ENCODE measurements around the gene FGGY. TPM values are rescaled to one million over a fixed set of nuclear protein-coding genes. Genes with fewer than 3 reads are reported as not detected.

The FGGY gene
- total RNA-seq, 1 donor from 2014 or later: 32.5 TPM

DNA sequence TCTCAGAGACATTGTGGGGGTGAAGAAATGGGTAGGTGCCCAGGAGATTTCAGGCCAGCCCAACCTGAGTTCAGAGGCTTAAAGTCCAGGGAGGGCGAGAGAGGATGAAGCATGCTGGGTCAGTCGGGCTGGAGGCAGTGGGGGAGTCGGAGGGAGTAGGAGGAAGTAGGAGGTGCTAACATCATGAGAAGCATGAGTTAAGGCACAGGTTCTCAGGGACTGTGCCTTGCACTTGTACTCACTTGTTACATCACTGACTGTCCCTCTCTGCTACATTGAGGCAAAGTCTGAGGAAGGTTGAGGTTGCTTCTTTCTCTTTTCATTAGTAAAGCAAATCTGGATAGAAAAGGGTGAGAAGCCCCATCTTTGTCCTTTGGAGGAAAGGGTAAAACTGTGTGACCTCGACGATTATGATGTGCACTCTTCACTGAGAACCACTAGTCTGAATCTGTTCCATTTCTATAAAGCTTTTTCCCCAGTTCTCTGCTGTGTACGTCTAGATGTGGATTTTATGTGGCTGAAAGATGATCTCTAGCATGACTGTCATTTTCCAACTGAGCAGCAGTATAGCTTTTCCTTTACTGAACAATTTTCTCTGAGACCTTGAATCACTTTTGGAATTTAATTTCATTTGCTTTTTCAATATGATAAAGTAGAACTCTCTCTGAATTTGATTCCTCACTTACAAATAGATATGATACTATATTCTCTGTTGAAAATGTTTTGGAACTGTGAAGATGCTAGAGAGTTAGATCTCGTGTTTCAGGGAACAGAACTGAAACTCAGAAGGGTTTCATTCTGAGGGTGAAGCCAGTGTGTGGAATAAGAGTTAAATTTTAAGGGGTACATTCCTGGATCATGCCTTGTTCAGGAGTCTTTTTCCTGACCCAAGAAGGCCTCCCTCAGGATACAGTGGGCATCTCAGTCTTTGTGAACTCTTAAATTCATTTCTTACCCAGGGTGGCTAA lies 94.6 kb downstream of the FGGY start:
- H3K4me2 ChIP-seq: no peak overlapping the region
- peaks cover 34% of the 10 kb centered on the region for H3K4me1 ChIP-seq
- Mint-ChIP-seq H3K9me3 (no peaks in the 10 kb centered on the region), H3K27me3 (ENCODE audit: insufficient read depth, low read depth) (peaks cover 2% of the 10 kb centered on the region), H3K27ac (no peak overlapping the region), H3K4me3 (no peak overlapping the region), H3K36me3 (no peaks in the 10 kb centered on the region), H3K4me1 (peaks cover 32% of the 10 kb centered on the region)
- H3K9me3 ChIP-seq (ENCODE audit: low read depth): no peaks in the 10 kb centered on the region
- H3K27ac ChIP-seq: no peak overlapping the region
- no peaks in the 10 kb centered on the region for H3K27me3 ChIP-seq
- H3K4me3 ChIP-seq: no peak overlapping the region
- no peak overlapping the region for H2AFZ ChIP-seq (replicated peaks)
- no peaks in the 10 kb centered on the region for H3K36me3 ChIP-seq
- DNase-seq (ENCODE audit: low spot score): no peak
- H3K79me2 ChIP-seq (ENCODE audit: low read depth): no peaks in the 10 kb centered on the region
- no peaks in the 10 kb centered on the region for H4K20me1 ChIP-seq (ENCODE audit: low read depth)
- TF ChIP-seq, protein P1, sequence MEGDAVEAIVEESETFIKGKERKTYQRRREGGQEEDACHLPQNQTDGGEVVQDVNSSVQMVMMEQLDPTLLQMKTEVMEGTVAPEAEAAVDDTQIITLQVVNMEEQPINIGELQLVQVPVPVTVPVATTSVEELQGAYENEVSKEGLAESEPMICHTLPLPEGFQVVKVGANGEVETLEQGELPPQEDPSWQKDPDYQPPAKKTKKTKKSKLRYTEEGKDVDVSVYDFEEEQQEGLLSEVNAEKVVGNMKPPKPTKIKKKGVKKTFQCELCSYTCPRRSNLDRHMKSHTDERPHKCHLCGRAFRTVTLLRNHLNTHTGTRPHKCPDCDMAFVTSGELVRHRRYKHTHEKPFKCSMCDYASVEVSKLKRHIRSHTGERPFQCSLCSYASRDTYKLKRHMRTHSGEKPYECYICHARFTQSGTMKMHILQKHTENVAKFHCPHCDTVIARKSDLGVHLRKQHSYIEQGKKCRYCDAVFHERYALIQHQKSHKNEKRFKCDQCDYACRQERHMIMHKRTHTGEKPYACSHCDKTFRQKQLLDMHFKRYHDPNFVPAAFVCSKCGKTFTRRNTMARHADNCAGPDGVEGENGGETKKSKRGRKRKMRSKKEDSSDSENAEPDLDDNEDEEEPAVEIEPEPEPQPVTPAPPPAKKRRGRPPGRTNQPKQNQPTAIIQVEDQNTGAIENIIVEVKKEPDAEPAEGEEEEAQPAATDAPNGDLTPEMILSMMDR (IDR thresholded peaks at IDR 0.05): no peak
- TF ChIP-seq EZH2phosphoT487 (IDR thresholded peaks at IDR 0.05): no peak
- no peak for TF ChIP-seq EZH2 (IDR thresholded peaks at IDR 0.05)
- no peak overlapping the region for H3K9ac ChIP-seq
- H3F3A ChIP-seq (ENCODE audit: low read depth): peaks cover 12% of the 10 kb centered on the region

DNA sequence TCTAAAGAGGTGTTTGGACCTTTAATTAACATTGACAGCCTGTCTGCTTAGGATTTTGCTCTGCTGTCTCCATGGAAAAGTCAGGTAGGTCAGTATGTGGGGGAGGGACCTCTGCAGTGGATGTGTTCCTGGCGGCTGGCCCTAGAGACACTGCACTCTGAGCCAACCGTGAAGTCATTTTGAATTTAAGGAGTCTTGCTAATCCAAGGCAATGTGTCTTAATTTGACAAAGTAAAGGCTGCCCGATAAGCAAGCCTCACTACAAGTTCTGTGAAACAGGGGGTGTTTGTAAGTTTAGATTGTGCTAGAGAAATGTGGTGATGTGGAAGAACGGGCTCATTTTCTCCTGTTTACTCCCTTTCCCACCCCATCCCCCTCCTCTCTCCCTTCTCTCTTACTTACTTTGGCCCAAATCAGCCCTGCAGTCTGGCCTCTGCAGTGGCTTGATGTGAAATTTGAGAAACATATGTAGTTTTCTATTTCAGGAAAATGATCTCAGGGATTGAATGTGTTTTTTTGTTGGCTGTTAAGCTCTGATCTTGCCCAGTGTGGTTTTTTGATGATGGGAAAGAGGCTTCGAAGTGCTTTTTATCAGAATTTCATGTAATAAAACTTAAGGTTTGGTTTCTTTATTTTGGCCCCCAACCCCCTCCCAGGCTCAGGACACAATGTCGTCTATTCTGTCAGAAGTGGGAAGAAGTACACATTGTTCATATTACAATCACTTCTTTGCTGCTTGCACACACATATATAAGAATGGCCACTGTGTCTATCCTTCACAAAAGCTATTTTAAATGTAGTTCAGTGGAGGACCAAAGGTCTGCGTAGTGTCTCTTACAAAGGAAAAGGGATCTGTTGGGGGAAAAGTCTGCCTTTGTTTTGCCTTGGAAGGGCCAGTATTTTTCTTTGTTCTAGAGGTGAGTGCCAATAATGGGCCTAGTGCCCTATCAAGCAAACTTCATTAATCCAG lies 96.6 kb downstream of the FGGY start:
- no peaks in the 10 kb centered on the region for H3K9me3 Mint-ChIP-seq
- H3K4me1 Mint-ChIP-seq: peaks cover 32% of the 10 kb centered on the region
- peak overlapping the region; percentile 61 for H2AFZ ChIP-seq (replicated peaks)
- TF ChIP-seq EZH2phosphoT487 (IDR thresholded peaks at IDR 0.05) (no peak), EZH2 (IDR thresholded peaks at IDR 0.05) (no peak)
- H3K4me1 ChIP-seq: peaks cover 34% of the 10 kb centered on the region
- H3K27me3 Mint-ChIP-seq (ENCODE audit: insufficient read depth, low read depth): peaks cover 2% of the 10 kb centered on the region
- peak; percentile 51 for DNase-seq (ENCODE audit: low spot score)
- H3K9ac ChIP-seq: no peak overlapping the region
- no peaks in the 10 kb centered on the region for H3K27me3 ChIP-seq
- H3K4me3 ChIP-seq: peak overlapping the region; percentile 10
- no peaks in the 10 kb centered on the region for H4K20me1 ChIP-seq (ENCODE audit: low read depth)
- peak overlapping the region; percentile 64 for H3K4me2 ChIP-seq
- peak overlapping the region; percentile 84 for H3K27ac Mint-ChIP-seq
- H3K79me2 ChIP-seq (ENCODE audit: low read depth): no peaks in the 10 kb centered on the region
- no peak overlapping the region for H3K27ac ChIP-seq
- H3K36me3 ChIP-seq: no peaks in the 10 kb centered on the region
- H3K9me3 ChIP-seq (ENCODE audit: low read depth): no peaks in the 10 kb centered on the region
- peak overlapping the region; percentile 24 for H3K4me3 Mint-ChIP-seq
- no peaks in the 10 kb centered on the region for H3K36me3 Mint-ChIP-seq
- H3F3A ChIP-seq (ENCODE audit: low read depth): peaks cover 12% of the 10 kb centered on the region

DNA sequence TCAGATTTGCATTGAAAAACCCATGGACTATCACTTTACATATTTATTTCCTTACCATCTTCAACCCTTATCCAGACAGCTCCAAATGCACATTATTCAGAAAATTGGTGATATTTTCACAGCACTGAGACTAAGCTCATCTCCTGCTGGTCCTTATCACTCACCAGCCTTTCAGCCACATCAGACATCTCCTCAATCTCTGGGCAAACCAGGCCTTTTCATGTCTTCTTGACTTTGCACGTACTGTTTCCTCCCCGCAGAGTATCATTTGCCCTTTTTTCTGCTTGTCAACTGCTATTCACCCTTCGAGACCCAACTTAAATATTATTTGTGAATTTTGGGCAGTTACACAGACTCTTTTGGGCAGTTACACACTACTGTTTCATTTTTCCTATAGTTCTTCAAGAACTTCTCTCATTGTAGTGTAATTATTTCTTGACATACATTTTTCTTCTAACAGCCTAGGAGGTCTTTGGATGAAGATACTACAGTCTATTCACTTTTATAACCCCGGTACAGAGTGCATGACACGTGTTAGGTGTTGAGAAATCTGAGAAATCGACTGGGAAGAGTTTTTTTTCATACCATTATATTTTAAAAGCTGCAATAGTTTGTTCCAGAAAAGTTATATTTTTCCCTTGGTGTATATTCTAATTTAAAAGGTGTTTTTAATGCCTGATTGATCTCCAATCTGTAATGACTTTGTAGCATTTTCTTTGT lies 98.0 kb downstream of the FGGY start:
- Histone ChIP-seq H3K9ac (no peak overlapping the region), H3K9me3 (ENCODE audit: low read depth) (no peaks in the 10 kb centered on the region), H4K20me1 (ENCODE audit: low read depth) (no peaks in the 10 kb centered on the region), H3F3A (ENCODE audit: low read depth) (peaks cover 12% of the 10 kb centered on the region), H3K4me2 (no peak overlapping the region), H3K4me3 (no peak overlapping the region), H2AFZ (replicated peaks) (no peak overlapping the region), H3K4me1 (peaks cover 34% of the 10 kb centered on the region), H3K27ac (no peak overlapping the region), H3K36me3 (no peaks in the 10 kb centered on the region), H3K79me2 (ENCODE audit: low read depth) (no peaks in the 10 kb centered on the region), H3K27me3 (no peaks in the 10 kb centered on the region)
- Mint-ChIP-seq H3K9me3 (no peaks in the 10 kb centered on the region), H3K36me3 (no peaks in the 10 kb centered on the region), H3K4me3 (no peak overlapping the region), H3K27me3 (ENCODE audit: insufficient read depth, low read depth) (peaks cover 2% of the 10 kb centered on the region), H3K27ac (peak overlapping the region; percentile 50), H3K4me1 (peaks cover 32% of the 10 kb centered on the region)
- no peak for DNase-seq (ENCODE audit: low spot score)
- TF ChIP-seq EZH2 (IDR thresholded peaks at IDR 0.05): no peak
- no peak for TF ChIP-seq EZH2phosphoT487 (IDR thresholded peaks at IDR 0.05)
- TF ChIP-seq, protein P1 (IDR thresholded peaks at IDR 0.05): no peak

Measured in neural progenitor cell (in vitro differentiated cells).